Hepatocyte (in vitro differentiated cells): ENCODE results near the gene FAM24B. TPM values are rescaled to one million over a fixed set of nuclear protein-coding genes. Genes with fewer than 3 reads are reported as not detected.
"Not testable (repeated sequence)": the region's sequence is repeated elsewhere in the genome, so short reads cannot be mapped to it uniquely, and the experiment has no call there.

Experiments
- DNase-seq: peaks from one replicate; pipeline ENCODE4 v3.0.0-alpha.2; 2016; ENCODE audit warnings: low spot score
- H2AFZ ChIP-seq: fragments of 200-600 bp; sonication (generic); 2 replicates; pipeline ENCODE4 v1.6.0; 2016; ENCODE audit warnings: antibody characterized with exemption, mild to moderate bottlenecking
- H3K27ac ChIP-seq: fragments of 200-600 bp; sonication (generic); 2 replicates; pipeline ENCODE4 v1.5.1; 2016; ENCODE audit warnings: mild to moderate bottlenecking
- H3K27me3 ChIP-seq: fragments of 200-600 bp; sonication (generic); 2 replicates; pipeline ENCODE4 v1.6.1; 2016
- H3K36me3 ChIP-seq: fragments of 200-600 bp; sonication (generic); replicated peaks from 2 replicates; pipeline ENCODE4 v1.5.1; 2016; ENCODE audit warnings: low read depth; ENCODE audit not compliant: insufficient read depth
- H3K4me1 ChIP-seq: fragments of 200-600 bp; sonication (generic); 2 replicates; pipeline ENCODE4 v1.5.1; 2016; ENCODE audit warnings: mild to moderate bottlenecking, moderate library complexity; ENCODE audit not compliant: insufficient read depth
- H3K4me2 ChIP-seq: fragments of 200-600 bp; sonication (generic); 2 replicates; pipeline ENCODE4 v1.6.0; 2016
- H3K4me3 ChIP-seq: fragments of 200-600 bp; sonication (generic); 2 replicates; pipeline ENCODE4 v1.5.1; 2016; ENCODE audit warnings: mild to moderate bottlenecking
- H3K79me2 ChIP-seq: fragments of 200-600 bp; sonication (generic); 2 replicates; pipeline ENCODE4 v1.6.0; 2017; ENCODE audit warnings: mild to moderate bottlenecking
- H3K9me2 ChIP-seq: fragments of 200-600 bp; sonication (generic); replicated peaks from 2 replicates; pipeline ENCODE4 v1.6.0; 2017; ENCODE audit warnings: mild to moderate bottlenecking; ENCODE audit not compliant: insufficient read depth
- H3K9me3 ChIP-seq: fragments of 200-600 bp; sonication (generic); 2 replicates; pipeline ENCODE4 v1.5.1; 2016; ENCODE audit warnings: low read depth, mild to moderate bottlenecking
- H4K20me1 ChIP-seq: fragments of 200-600 bp; sonication (generic); 2 replicates; pipeline ENCODE4 v1.6.0; 2016; ENCODE audit warnings: mild to moderate bottlenecking; ENCODE audit not compliant: insufficient read depth, poor library complexity, severe bottlenecking
- EZH2 ChIP-seq: fragments of 200-600 bp; sonication (generic); IDR thresholded peaks from 2 replicates; pipeline ENCODE4 v1.6.1; 2016; ENCODE audit warnings: antibody characterized with exemption, mild to moderate bottlenecking, borderline replicate concordance
- EZH2phosphoT487 ChIP-seq: fragments of 200-600 bp; sonication (generic); IDR thresholded peaks from one replicate; pipeline ENCODE4 v1.6.1; 2018; ENCODE audit warnings: antibody characterized with exemption, mild to moderate bottlenecking, low read depth, moderate library complexity; ENCODE audit not compliant: unreplicated experiment, severe bottlenecking
- WGBS: methylation state at CpG from one replicate; pipeline ENCODE4 v1.1.6; 2016; ENCODE audit warnings: low lambda C conversion rate; ENCODE audit errors: missing lambda C conversion rate; 5-methylcytosine and 5-hydroxymethylcytosine counted together
- polyA plus RNA-seq: library from polyadenylated mRNA; unstranded; fragments of >200 nt; fragmentation: Nextera tagmentation; extraction: Ambion mirVana; gene quantifications from 2 replicates; pipeline ENCODE4 v1.2.1, GENCODE V29; 2016
- total RNA-seq: library from RNA; depleted of rRNA; stranded (reverse); fragments of >200 nt; gene quantifications from 2 replicates; pipeline ENCODE4 v1.2.3, GENCODE V29; 2014
- TF ChIP-seq, protein P1 (sequence below): fragments of 200-600 bp; sonication (generic); IDR thresholded peaks from 2 replicates; pipeline ENCODE4 v1.5.1; 2016; ENCODE audit warnings: antibody characterized with exemption, mild to moderate bottlenecking; ENCODE audit not compliant: poor library complexity

The FAM24B gene
- total and polyA plus RNA-seq, 2 experiments from 2014 or later, result not detected

DNA sequence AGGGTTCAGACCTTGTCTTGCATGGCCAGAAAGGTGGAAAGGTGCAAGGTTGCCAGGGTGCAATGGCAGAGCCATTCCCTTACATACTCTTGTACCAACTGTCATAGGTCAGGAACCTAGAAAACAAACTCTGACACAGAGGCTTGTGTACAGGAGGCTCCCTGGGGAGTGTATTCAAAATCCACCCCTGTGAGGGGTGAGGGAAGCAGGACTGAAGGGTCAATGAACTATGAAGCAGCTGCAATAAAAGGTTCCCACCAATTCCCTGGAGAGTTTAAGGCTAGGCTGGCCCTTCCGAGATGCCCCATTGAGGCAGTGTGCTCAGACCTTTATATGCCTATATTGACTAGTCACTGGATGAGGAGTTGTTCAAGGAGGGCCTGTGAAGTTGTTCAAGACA, 19.9 kb downstream of the FAM24B start:
- H3K4me2 ChIP-seq, result no peak overlapping the region
- H3K4me1 ChIP-seq, result no peaks in the 10 kb centered on the region
- no peak overlapping the region for H3K4me3 ChIP-seq
- no peaks in the 10 kb centered on the region for H4K20me1 ChIP-seq
- no peak overlapping the region for H3K27ac ChIP-seq
- no peaks in the 10 kb centered on the region for H3K27me3 ChIP-seq
- H3K36me3 ChIP-seq, result no peaks in the 10 kb centered on the region
- no peaks in the 10 kb centered on the region for H3K9me3 ChIP-seq
- DNase-seq, result no peak
- H3K9me2 ChIP-seq, result no peaks in the 10 kb centered on the region
- H3K79me2 ChIP-seq, result no peaks in the 10 kb centered on the region
- WGBS, result 79% methylated on average over 1 of the region's 1 CpG
- TF ChIP-seq EZH2 (no peak), EZH2phosphoT487 (no peak)
- TF ChIP-seq, protein P1, sequence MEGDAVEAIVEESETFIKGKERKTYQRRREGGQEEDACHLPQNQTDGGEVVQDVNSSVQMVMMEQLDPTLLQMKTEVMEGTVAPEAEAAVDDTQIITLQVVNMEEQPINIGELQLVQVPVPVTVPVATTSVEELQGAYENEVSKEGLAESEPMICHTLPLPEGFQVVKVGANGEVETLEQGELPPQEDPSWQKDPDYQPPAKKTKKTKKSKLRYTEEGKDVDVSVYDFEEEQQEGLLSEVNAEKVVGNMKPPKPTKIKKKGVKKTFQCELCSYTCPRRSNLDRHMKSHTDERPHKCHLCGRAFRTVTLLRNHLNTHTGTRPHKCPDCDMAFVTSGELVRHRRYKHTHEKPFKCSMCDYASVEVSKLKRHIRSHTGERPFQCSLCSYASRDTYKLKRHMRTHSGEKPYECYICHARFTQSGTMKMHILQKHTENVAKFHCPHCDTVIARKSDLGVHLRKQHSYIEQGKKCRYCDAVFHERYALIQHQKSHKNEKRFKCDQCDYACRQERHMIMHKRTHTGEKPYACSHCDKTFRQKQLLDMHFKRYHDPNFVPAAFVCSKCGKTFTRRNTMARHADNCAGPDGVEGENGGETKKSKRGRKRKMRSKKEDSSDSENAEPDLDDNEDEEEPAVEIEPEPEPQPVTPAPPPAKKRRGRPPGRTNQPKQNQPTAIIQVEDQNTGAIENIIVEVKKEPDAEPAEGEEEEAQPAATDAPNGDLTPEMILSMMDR, result no peak
- no peak overlapping the region for H2AFZ ChIP-seq

DNA sequence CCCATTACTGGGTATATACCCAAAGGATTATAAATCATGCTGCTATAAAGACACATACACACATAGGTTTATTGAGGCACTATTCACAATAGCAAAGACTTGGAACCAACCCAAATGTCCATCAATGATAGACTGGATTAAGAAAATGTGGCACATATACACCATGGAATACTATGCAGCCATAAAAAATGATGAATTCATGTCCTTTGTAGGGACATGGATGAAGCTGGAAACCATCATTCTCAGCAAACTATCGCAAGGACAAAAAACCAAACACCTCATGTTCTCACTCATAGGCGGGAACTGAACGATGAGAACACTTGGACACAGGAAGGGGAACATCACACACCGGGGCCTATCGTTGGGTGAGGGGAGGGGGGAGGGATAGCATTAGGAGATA, 21.3 kb downstream of the FAM24B start:
- H3K27ac ChIP-seq, H3K4me2 ChIP-seq, H3K9me3 ChIP-seq, H3K4me3 ChIP-seq, H3K36me3 ChIP-seq, H3K4me1 ChIP-seq, H3K9me2 ChIP-seq, H2AFZ ChIP-seq, H4K20me1 ChIP-seq, H3K27me3 ChIP-seq, DNase-seq, H3K79me2 ChIP-seq: not testable (repeated sequence)
- WGBS, result 88% methylated on average over 5 of the region's 5 CpGs

DNA sequence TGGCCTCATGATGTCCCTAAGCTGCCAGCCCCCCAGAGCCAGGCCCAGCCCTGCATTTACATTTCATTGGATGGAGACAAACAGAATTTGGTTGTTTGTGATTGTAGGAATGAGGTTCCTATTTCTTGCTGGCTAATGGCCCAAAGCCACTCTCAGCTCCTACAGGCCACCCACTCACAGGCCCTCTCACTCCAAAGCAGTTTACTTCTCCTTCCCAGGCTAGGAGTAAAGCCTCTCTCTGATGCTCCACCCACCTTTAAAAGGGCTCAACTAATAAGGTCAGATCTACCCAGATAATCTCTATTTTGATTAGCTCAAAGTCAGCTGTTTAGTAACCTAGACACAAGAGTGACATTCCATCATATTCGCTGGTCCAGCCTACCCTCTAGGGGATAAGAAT, 22.5 kb downstream of the FAM24B start:
- Histone ChIP-seq H3K27me3 (no peaks in the 10 kb centered on the region), H3K4me2 (no peak overlapping the region), H4K20me1 (no peaks in the 10 kb centered on the region), H3K4me1 (no peaks in the 10 kb centered on the region), H3K9me3 (no peaks in the 10 kb centered on the region), H3K4me3 (no peak overlapping the region), H3K36me3 (no peaks in the 10 kb centered on the region), H3K27ac (no peak overlapping the region), H3K9me2 (no peaks in the 10 kb centered on the region), H3K79me2 (no peaks in the 10 kb centered on the region), H2AFZ (no peak overlapping the region)
- no peak for DNase-seq
- 76% methylated on average over 1 of the region's 1 CpG for WGBS
- TF ChIP-seq EZH2phosphoT487 (no peak), EZH2 (no peak)
- TF ChIP-seq, protein P1, result no peak

DNA sequence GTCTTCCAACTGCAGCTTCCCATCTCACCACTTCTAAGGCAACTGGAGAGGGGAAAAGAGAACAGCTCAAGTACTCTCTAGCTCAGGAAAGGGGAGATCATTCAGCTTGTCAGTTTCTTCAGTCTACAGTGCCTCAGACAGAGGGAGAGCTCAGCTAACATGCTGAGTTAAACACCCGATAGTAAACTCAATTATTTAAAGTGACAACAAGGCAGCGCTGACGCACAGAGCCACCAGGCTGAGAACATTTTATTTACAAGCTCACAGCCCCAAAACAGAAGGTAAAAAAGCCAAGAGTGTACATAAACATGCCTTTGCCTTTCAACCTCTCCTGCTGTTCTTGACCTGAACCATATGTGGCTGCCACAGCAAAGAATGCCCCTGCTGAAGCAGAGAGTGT, 23.6 kb downstream of the FAM24B start:
- H3K27me3 ChIP-seq, result no peaks in the 10 kb centered on the region
- no peak overlapping the region for H3K4me2 ChIP-seq
- no peak overlapping the region for H2AFZ ChIP-seq
- no peaks in the 10 kb centered on the region for H3K36me3 ChIP-seq
- no peaks in the 10 kb centered on the region for H3K79me2 ChIP-seq
- no peak for TF ChIP-seq EZH2
- no peak for TF ChIP-seq EZH2phosphoT487
- TF ChIP-seq, protein P1, result no peak
- no peak overlapping the region for H3K4me3 ChIP-seq
- H3K27ac ChIP-seq, result no peak overlapping the region
- no peaks in the 10 kb centered on the region for H4K20me1 ChIP-seq
- 66% methylated on average over 3 of the region's 3 CpGs for WGBS
- no peaks in the 10 kb centered on the region for H3K4me1 ChIP-seq
- DNase-seq, result no peak
- H3K9me2 ChIP-seq, result no peaks in the 10 kb centered on the region
- H3K9me3 ChIP-seq, result no peaks in the 10 kb centered on the region
